NCI-H1048 (cell line): ENCODE results near the gene SFR1.
"Not testable (repeated sequence)": the region's sequence is repeated elsewhere in the genome, so short reads cannot be mapped to it uniquely, and the experiment has no call there.

Experiments
- DNase-seq: peaks from one replicate; lab custom pipeline; 2025; lab: John Stamatoyannopoulos, UW

Gene SFR1

GRCh38 chr10:104174136-104174535 lies 52.2 kb downstream of the SFR1 start:
- not testable (repeated sequence) for DNase-seq
